WTC11 (cell line): Measurements from ENCODE around the gene BABAM2.

Experiments used
- JUN ChIP-seq: sonication (generic); formaldehyde crosslinking; IDR thresholded peaks from 2 replicates; pipeline ENCODE4 v1.8.0; 2023; ENCODE audit warnings: mild to moderate bottlenecking, missing genetic modification reagents
- KAT7 ChIP-seq: sonication (generic); formaldehyde crosslinking; IDR thresholded peaks from 2 replicates; pipeline ENCODE4 v1.8.1; 2023; ENCODE audit warnings: missing genetic modification reagents, mild to moderate bottlenecking, borderline replicate concordance
- NR2C2 ChIP-seq: sonication (generic); formaldehyde crosslinking; IDR thresholded peaks from 2 replicates; pipeline ENCODE4 v1.8.0; 2022; ENCODE audit warnings: mild to moderate bottlenecking, missing genetic modification reagents
- SMAD3 ChIP-seq: sonication (generic); formaldehyde crosslinking; IDR thresholded peaks from 2 replicates; pipeline ENCODE4 v1.8.0; 2022; ENCODE audit warnings: missing genetic modification reagents, mild to moderate bottlenecking, borderline replicate concordance
- TEAD4 ChIP-seq: sonication (generic); formaldehyde crosslinking; IDR thresholded peaks from 2 replicates; pipeline ENCODE4 v1.8.0; 2022; ENCODE audit warnings: mild to moderate bottlenecking, missing genetic modification reagents
- ZNF232 ChIP-seq: sonication (generic); formaldehyde crosslinking; IDR thresholded peaks from 2 replicates; pipeline ENCODE4 v1.8.0; 2022; ENCODE audit warnings: mild to moderate bottlenecking, missing genetic modification reagents
- TF ChIP-seq, protein P1 (sequence below): sonication (generic); formaldehyde crosslinking; IDR thresholded peaks from 2 replicates; pipeline ENCODE4 v1.8.1; 2023; ENCODE audit warnings: mild to moderate bottlenecking, missing genetic modification reagents, borderline replicate concordance
- TF ChIP-seq, protein P2 (sequence below): fragments of 200-600 bp; IDR thresholded peaks from 2 replicates; pipeline ENCODE4 v1.8.0; 2022; ENCODE audit warnings: antibody characterized with exemption
- TF ChIP-seq, protein P3 (sequence below): sonication (generic); formaldehyde crosslinking; IDR thresholded peaks from 2 replicates; pipeline ENCODE4 v1.8.0; 2022; ENCODE audit warnings: mild to moderate bottlenecking, missing genetic modification reagents

DNA sequence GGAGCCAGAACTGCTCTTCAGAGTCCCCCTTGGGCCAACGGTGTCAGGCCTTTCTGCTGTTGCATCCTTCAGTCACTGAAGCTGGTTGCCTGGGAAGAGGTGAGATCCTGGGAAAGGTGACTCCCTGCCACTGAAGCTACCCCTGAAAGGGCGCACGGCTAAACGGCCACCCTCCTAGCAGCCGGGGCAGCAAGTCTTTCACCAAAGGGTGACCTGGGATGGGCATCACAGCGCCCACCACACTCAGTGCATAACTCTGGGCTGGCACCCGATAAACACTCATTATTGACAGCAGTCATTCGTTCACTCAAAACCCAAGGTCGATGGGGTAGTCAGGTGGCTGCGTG, 475.6 kb downstream of the BABAM2 start:
- no peak for TF ChIP-seq TEAD4 (CRISPR knock-in tag)
- TF ChIP-seq, protein P1, sequence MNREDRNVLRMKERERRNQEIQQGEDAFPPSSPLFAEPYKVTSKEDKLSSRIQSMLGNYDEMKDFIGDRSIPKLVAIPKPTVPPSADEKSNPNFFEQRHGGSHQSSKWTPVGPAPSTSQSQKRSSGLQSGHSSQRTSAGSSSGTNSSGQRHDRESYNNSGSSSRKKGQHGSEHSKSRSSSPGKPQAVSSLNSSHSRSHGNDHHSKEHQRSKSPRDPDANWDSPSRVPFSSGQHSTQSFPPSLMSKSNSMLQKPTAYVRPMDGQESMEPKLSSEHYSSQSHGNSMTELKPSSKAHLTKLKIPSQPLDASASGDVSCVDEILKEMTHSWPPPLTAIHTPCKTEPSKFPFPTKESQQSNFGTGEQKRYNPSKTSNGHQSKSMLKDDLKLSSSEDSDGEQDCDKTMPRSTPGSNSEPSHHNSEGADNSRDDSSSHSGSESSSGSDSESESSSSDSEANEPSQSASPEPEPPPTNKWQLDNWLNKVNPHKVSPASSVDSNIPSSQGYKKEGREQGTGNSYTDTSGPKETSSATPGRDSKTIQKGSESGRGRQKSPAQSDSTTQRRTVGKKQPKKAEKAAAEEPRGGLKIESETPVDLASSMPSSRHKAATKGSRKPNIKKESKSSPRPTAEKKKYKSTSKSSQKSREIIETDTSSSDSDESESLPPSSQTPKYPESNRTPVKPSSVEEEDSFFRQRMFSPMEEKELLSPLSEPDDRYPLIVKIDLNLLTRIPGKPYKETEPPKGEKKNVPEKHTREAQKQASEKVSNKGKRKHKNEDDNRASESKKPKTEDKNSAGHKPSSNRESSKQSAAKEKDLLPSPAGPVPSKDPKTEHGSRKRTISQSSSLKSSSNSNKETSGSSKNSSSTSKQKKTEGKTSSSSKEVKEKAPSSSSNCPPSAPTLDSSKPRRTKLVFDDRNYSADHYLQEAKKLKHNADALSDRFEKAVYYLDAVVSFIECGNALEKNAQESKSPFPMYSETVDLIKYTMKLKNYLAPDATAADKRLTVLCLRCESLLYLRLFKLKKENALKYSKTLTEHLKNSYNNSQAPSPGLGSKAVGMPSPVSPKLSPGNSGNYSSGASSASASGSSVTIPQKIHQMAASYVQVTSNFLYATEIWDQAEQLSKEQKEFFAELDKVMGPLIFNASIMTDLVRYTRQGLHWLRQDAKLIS (CRISPR knock-in tag): no peak
- TF ChIP-seq, protein P2, sequence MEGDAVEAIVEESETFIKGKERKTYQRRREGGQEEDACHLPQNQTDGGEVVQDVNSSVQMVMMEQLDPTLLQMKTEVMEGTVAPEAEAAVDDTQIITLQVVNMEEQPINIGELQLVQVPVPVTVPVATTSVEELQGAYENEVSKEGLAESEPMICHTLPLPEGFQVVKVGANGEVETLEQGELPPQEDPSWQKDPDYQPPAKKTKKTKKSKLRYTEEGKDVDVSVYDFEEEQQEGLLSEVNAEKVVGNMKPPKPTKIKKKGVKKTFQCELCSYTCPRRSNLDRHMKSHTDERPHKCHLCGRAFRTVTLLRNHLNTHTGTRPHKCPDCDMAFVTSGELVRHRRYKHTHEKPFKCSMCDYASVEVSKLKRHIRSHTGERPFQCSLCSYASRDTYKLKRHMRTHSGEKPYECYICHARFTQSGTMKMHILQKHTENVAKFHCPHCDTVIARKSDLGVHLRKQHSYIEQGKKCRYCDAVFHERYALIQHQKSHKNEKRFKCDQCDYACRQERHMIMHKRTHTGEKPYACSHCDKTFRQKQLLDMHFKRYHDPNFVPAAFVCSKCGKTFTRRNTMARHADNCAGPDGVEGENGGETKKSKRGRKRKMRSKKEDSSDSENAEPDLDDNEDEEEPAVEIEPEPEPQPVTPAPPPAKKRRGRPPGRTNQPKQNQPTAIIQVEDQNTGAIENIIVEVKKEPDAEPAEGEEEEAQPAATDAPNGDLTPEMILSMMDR: no peak
- TF ChIP-seq ZNF232 (CRISPR knock-in tag): no peak
- TF ChIP-seq KAT7 (CRISPR knock-in tag): no peak
- no peak for TF ChIP-seq JUN
- TF ChIP-seq, protein P3, sequence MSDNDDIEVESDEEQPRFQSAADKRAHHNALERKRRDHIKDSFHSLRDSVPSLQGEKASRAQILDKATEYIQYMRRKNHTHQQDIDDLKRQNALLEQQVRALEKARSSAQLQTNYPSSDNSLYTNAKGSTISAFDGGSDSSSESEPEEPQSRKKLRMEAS (CRISPR knock-in tag): no peak
- TF ChIP-seq SMAD3 (CRISPR knock-in tag): no peak
- TF ChIP-seq NR2C2: no peak
